ENCODE data around the gene IRAK2. TPM values are rescaled to one million over a fixed set of nuclear protein-coding genes. Genes with fewer than 3 reads are reported as not detected.

IRAK2 gene
- total and polyA plus RNA-seq, 7 donors = 3.9 to 21.3 (median 9.1) TPM

- intact Hi-C loops (cut with DNase I) = no loop called here
- H3K27me3 ChIP-seq (ENCODE audit: insufficient read depth in 3 of 3, low read length in 2 of 3) = no peaks in the 10 kb centered on the region
- ATAC-seq = no peak
- peaks cover 54% of the 10 kb centered on the region for H3K4me1 ChIP-seq
- DNase-seq = peak; percentile 69 to 70
- H3K4me3 ChIP-seq = no peak overlapping the region
- peaks cover 0 to 14% of the 10 kb centered on the region in 2 donors for H3K36me3 ChIP-seq (ENCODE audit: insufficient read depth in 1 of 2, low read depth in 1 of 2)
- TF ChIP-seq CTCF (IDR thresholded peaks at IDR 0.05) = no peak
- H3K27ac ChIP-seq = peak overlapping the region; percentile 98
- H3K9me3 ChIP-seq = no peaks in the 10 kb centered on the region
- WGBS, 3 donors = 74 to 75% (median 75%) methylated on average over 12 of the region's 12 CpGs
Measured at GRCh38 chr3:10196389-10197052, 31.8 kb downstream of the IRAK2 start.

DNA sequence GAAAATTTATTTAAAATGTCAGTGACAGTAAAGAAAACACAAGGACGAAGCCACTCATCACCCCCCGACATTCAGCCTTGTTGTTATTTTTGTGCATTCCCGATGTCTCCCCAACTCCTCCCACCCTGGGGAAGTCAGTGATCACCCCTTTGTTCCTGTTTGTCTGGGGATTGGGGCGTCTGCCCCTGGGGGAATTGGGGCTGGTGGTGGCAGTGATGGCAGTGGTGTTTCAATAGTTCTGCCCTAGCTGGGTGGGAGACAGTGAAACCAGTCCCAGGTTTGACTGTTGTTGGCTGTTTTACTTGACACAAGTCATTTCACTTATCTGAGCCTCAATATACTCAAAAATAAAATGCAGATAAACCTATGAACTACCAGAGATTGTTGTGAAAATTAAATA lies 33.5 kb downstream of the IRAK2 start:
- no peak for TF ChIP-seq CTCF (IDR thresholded peaks at IDR 0.05)
- H3K4me1 ChIP-seq = peaks cover 39% of the 10 kb centered on the region
- 79 to 87% (median 83%) methylated on average over 4 of the region's 4 CpGs for WGBS, 3 donors

DNA sequence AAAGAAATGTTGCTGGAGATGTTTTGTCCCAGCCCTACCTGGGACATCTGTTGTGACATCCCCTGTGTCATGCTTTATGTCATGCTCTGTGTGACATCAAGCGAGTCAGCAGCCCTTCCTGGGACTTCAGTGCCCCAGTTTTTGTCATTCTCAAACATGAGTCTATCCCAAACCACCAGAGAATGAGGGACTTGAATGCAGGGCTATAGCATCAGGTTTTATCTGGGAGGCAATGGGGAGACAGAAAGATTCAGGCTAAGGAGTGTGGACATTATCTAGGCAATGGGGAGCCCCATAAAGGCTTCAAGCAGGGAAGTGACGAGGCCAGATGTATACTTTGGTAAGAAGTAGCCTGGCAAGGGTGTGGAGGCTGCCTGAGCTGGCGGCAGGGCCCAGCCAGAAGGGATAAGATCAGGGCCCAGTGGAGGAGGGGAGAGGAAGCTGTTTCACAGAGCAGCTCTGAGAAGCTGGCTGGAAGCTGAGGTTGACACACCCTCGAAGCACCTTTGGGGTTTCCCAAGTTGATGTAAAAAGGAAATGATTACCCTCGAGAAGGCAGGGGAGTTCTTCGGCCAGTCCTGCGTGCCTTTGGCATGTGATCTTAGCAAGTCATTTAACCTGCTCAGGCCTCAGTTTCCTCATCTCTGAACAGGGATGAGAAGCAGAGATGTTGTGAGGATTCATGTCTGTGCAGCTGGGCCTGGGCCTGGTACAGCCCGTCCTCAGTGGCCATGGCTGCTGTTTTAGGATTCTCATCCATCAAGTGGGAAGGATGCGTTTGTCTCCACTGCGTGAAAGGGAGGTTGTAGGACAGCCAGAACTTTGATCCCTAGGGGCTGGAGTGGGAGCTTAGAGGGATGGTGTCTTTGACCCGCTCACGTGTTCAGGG lies 34.3 kb downstream of the IRAK2 start:
- WGBS, 3 donors = 69 to 72% (median 71%) methylated on average over 12 of the region's 12 CpGs
- ATAC-seq = peak in 3 of 4 donors; percentile 38 to 59 (median 38)
- peaks cover 36% of the 10 kb centered on the region for H3K4me1 ChIP-seq

More for the DNA sequence above, 33.5 kb downstream of the IRAK2 start:
- ATAC-seq = no peak
- DNase-seq = no peak
- H3K9me3 ChIP-seq = no peaks in the 10 kb centered on the region
- H3K27me3 ChIP-seq (ENCODE audit: insufficient read depth in 3 of 3, low read length in 2 of 3) = no peaks in the 10 kb centered on the region
- peak overlapping the region; percentile 72 for H3K27ac ChIP-seq
- no peak overlapping the region for H3K4me3 ChIP-seq
- H3K36me3 ChIP-seq (ENCODE audit: insufficient read depth in 1 of 2, low read depth in 1 of 2) = peaks cover 0 to 29% of the 10 kb centered on the region in 2 donors
- intact Hi-C loops (cut with DNase I) = no loop called here

DNA sequence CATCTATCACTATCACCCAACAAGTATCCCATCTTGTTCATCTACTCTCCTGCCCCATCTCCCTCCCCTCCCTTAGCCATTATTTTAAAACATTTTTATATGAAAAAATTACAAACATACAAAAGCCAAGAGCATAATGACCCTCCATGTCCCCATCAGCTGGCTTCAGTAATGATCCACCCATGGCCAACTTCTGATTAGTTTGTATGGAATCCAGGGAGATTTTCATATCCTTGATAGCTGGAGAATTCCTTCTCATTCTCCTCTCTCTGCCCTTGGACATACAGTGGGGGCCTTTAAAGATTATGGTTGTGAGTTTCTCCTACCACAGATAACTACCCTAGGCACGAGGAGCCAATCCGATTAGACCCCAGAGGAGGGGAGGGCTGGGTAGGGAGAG lies 40.2 kb downstream of the IRAK2 start:
- 87 to 93% (median 92%) methylated on average over 2 of the region's 2 CpGs for WGBS, 3 donors
- Histone ChIP-seq H3K27me3 (ENCODE audit: insufficient read depth in 3 of 3, low read length in 2 of 3) (no peaks in the 10 kb centered on the region), H3K27ac (peak overlapping the region; percentile 91), H3K4me3 (no peak overlapping the region), H3K9me3 (no peaks in the 10 kb centered on the region), H3K36me3 (ENCODE audit: insufficient read depth in 1 of 2, low read depth in 1 of 2) (peaks cover 0 to 51% of the 10 kb centered on the region in 2 donors), H3K4me1 (peaks cover 31% of the 10 kb centered on the region)
- no peak for DNase-seq
- intact Hi-C loops (cut with DNase I) = no loop called here
- ATAC-seq = peak in 1 of 4 donors; percentile 3
- no peak for TF ChIP-seq CTCF (IDR thresholded peaks at IDR 0.05)

More for the DNA sequence above, 34.3 kb downstream of the IRAK2 start:
- DNase-seq = no peak
- intact Hi-C loops (cut with DNase I) = no loop called here
- H3K9me3 ChIP-seq = no peaks in the 10 kb centered on the region
- no peak for TF ChIP-seq CTCF (IDR thresholded peaks at IDR 0.05)
- H3K4me3 ChIP-seq = no peak overlapping the region
- peak overlapping the region; percentile 72 for H3K27ac ChIP-seq
- H3K27me3 ChIP-seq (ENCODE audit: insufficient read depth in 3 of 3, low read length in 2 of 3) = no peaks in the 10 kb centered on the region
- peaks cover 0 to 37% of the 10 kb centered on the region in 2 donors for H3K36me3 ChIP-seq (ENCODE audit: insufficient read depth in 1 of 2, low read depth in 1 of 2)
